GM21529 (cell line): ENCODE data around the gene DCLK3.

Experiments used
- ATAC-seq: cut with Tn5 transposase; IDR thresholded peaks from one replicate; pipeline ENCODE4 v1.9.1; 2021; ENCODE audit not compliant: unreplicated experiment

DCLK3 gene

GRCh38 chr3:36763850-36764703 is at the start of gene DCLK3:
Gene DCLK3 (minus strand): TSS chr3:36764553. CDS start chr3:36764263, 290 bp downstream.
- ATAC-seq = no peak

GRCh38 chr3:36813305-36813704 is 49.0 kb upstream of the DCLK3 start:
- no peak for ATAC-seq

DNA sequence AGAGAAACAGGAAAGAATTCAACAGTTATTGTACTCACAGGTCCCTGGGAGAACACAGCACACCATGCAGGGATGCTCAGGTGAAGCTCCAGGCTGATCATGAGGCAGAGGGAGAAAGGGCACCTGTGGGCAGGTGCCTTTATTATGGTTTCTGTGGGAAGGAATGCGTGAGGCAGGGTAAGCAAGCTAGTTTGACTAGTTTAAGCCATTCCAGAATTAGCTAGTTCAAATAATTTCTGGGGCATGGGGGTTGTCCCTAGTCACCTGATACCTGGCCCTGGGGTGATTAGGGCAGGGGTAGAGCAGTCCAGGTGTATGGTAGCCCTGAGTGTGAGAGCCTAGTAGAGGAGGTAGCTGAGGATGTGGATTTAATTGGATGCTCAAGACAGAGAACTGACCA is 47.9 kb upstream of the DCLK3 start:
- ATAC-seq = no peak

DNA sequence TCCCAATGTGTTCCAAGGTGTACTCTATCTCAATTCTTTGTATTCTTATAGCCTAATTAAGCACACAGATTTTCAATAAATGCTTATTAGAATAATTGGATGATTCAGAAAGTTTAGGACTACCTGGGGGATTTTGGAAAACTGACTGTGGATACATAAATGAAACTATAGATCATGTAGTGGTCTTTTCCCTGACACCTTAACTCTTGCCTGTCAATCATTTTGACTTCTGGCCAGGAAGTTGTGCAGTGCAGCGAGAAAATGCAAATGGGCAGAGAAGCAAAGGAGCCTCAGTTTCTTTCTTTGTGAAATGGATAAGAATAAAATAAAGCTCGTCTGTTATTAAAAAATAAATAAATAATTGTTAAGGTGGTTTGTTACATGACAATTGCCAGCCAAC is 47.4 kb upstream of the DCLK3 start:
- no peak for ATAC-seq

- ATAC-seq = no peak
Observed at GRCh38 chr3:36804295-36805055, 40.1 kb upstream of the DCLK3 start.

DNA sequence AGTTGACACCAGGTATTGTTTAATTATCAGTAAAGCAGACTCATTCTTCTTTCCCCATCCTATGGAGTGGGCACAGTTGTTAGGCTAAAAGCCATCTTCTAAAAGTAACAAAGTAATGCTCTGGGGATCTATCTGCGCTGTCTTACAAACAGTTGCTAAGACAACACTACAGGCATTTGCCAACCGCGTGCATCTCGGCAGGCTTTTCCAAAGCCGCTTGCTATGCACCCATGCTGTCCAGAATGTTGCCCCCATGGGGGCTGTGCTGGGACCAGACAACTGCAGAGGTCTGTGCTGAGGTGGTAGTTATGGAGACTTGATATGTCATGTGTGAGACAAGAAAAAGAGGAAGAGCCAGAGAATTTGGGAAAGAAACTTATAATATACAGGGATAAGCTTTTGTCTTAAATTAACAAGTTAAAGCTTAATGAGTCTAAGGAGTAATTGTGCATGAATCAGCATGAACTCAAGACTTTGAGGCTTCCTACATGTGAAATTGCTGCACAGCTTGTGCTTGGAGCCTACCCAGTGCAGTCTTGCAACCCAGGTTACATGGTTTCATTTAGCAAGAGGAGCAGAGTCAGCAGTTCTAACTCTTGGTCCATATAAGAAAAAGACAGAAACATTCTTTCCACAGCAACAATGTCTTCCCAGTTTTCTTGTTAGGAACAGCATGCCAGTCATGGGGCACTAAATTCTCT is 38.9 kb upstream of the DCLK3 start:
- no peak for ATAC-seq

DNA sequence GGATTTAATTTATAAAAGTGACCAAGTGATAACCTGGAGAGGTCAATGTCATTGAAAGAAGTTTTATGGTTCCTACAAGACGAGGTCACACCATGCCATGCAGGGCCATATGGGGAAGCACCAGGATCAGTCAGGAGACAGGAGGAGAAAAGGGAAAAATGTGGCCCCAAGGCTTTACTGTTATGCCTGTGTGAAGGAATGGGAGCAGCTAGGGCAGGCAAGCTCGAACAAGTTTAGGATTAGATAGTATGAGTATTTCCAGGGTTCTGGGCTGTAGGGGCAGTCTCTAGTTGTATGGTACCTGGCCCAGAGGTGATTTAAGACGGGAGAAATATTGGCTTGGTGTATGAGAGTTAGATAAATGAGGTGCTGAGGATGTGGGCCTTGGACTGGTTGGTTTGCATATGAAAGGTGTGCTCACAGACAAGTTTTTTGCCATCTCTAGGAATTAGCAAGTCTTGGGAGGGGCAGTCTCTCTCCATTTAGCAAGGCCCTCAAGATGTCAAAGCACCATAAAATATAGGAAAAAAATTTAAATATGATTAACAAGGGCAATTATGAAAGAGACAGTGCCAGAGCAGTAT is 36.3 kb upstream of the DCLK3 start:
- ATAC-seq = no peak

- no peak for ATAC-seq
Observed at GRCh38 chr3:36796881-36797280, 32.5 kb upstream of the DCLK3 start.

DNA sequence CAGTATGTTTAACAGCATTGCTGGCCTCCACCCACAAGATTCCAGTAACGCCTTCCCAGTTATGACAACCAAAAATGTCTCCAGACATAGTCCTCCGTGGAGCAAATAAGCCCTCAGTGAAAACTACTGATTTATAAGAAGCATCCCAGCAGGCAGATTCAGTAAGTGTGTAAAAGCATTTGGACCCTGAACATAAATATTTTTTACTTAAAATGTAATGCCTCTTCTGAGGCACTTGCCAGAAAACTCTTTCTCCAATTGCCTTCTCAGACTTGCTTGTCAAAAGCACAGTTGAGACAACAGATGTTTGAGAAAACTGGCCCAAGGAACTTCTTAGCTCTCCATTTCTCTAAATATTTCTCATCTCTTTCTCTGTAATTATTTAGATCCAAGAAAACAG is 31.8 kb upstream of the DCLK3 start:
- no peak for ATAC-seq

- ATAC-seq = no peak
Observed at GRCh38 chr3:36795622-36796021, 31.3 kb upstream of the DCLK3 start.

DNA sequence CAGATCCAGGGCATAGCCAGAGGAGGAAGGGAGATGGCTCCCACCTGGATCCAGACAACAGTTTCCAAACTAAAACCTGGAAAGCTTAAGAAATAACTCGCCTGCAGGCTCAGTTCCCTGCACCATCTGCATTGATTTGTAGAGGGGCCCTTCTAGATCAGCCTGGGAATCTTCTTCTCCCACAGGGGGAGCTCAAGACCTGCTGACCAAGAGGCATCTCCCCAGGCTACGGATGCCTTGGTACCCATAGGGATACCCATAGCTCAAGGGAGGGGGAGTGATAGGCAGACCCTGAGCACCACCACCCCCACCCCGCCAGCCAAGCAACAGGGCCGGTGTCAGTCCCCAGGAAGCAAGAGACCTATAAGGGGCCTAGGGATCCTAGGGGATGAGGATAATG is 28.0 kb upstream of the DCLK3 start:
- no peak for ATAC-seq

GRCh38 chr3:36790765-36791164 is 26.4 kb upstream of the DCLK3 start:
- ATAC-seq = no peak

DNA sequence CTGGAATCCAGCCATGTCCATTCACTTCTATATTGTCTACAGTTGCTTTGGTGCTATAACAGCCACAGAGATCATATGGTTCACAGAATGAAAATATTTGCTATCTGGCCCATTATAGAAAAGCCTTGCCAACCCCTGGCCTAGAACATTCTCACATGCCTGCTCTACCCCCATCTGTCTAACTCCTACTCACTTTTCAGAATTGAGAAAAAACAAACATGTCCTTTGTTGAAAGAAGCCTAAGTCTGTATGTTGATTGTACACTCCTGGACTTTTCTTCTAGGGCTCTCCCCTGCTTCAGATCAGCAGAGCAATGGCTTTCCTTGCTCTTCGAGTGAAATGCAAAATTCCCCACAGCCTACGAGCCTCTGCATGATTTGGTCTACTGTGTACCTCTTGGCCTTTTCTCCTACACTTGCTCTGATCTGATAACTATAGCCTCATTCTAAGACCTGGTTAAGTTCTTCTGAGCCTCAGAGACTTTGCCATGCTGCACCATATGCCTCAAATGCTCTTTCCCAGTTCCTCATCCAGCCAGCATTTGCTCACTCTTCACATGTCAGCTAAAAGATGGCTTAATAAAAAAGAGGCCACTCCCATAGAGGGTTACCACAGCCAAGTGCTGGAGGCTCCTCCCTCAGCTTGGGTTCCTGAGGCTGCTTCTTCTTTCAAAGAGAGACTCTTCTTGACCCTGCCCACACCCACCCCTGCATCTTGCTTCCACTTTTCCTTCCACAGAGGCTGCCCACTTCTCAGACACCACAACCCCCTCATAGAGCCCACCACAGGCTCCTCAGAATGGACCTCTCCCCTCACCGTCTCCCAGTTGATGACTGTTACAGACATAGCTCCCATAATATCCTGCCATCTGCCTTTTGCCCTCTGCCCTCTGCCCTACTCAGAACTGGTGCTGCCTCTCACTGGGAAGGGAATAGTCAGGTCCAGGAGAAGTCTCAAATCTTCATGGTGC is 22.9 kb upstream of the DCLK3 start:
- no peak for ATAC-seq

DNA sequence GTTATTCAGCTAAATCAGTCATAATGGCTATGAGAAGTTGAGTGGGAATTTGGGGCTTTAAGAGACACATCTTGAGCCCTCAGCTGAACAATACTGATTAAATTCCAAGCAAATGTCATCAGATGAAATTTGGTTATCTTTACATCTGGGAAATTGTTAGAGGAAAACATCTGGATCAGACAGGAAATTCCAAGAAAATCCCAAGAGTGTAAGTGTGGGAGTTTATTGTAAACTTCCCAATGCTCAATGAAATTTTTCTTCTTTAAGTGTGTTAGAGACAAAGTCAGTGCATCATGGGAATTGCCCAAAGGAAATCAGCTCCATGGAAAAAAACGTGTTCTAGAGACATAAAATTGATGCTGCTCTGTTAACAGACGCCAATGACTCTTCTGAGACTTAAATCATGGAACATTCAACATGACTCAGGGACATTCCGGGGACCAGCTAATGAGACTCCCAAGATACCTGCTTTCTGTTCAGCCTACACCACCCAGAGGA is 19.8 kb upstream of the DCLK3 start:
- no peak for ATAC-seq

GRCh38 chr3:36777424-36778218 is 13.3 kb upstream of the DCLK3 start:
- ATAC-seq = peak; percentile 73

GRCh38 chr3:36776436-36776835 is 12.1 kb upstream of the DCLK3 start:
- no peak for ATAC-seq

DNA sequence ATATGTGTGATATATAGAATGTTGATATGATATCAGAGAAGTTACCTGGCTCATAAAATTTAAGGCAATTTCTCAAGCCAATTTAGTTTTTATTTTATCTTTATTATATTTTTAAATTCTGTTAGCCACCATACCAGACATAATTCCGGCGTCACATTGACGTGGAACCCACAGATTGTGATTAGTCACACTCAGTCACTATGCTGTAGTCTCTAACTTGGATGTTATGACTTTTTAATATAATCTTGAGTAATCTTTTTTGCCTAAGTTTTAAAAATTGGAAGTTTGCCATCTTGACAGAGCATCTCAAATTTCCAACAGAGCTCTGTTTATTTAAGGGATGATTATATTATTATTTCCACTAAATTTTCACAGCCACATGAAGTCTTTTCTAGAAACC is 9.7 kb upstream of the DCLK3 start:
- no peak for ATAC-seq

- no peak for ATAC-seq
Observed at GRCh38 chr3:36771931-36772330, 7.6 kb upstream of the DCLK3 start.

GRCh38 chr3:36769926-36770325 is 5.6 kb upstream of the DCLK3 start:
- no peak for ATAC-seq
